GM18951 (cell line): ENCODE results near the gene PGAP6.
"Not testable (repeated sequence)": the region's sequence is repeated elsewhere in the genome, so short reads cannot be mapped to it uniquely, and the experiment has no call there.

Experiments used
- POLR2A ChIP-seq: IDR thresholded peaks from 4 replicates; pipeline ENCODE4 v1.6.1; 2011; ENCODE audit warnings: mild to moderate bottlenecking; ENCODE audit not compliant: insufficient read length, insufficient read depth; ENCODE audit errors: extremely low read depth
- in situ Hi-C: fragments of 300-500 bp; cut with MboI; formaldehyde crosslinking; loops from one replicate; pipeline ENCODE4 v1.12.0; 2022; ENCODE audit warnings: low sequenced_read_pairs, mixed read lengths, inconsistent platforms; ENCODE audit not compliant: unreplicated experiment

PGAP6 gene

DNA sequence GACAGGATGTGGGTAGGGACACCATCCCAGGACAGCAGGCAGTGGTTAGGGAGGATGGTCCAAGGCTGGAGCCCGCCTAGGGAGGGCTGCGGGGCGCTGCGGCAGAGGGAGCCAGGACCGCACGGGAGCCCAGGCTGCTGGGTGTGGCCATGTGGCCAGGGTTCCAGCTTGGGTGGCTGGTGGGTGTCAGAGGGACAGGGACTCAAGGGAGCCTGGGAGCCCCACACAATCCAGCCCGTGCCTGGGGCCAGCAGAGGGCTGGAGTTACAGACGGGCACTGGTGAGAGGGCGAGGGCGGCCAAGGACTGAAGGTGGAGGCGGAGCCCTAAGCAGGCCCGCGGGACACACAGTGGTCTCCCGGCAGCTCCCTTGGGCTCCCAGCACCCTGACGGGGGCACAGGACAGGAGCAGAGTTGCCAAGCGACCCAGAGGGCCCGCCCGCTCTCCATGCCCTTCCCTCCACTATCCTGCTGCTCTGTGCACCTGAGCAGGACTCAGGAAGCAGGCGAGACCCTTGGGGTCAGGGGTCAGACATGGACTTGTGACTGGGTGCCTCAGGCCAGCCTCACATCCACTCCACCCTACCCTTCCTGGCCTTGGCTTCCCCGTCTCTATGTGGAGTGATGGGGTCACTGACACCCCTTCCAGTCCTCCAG, 18.5 kb downstream of the PGAP6 start:
- in situ Hi-C loops: no loop called here
- no peak for TF ChIP-seq POLR2A

DNA sequence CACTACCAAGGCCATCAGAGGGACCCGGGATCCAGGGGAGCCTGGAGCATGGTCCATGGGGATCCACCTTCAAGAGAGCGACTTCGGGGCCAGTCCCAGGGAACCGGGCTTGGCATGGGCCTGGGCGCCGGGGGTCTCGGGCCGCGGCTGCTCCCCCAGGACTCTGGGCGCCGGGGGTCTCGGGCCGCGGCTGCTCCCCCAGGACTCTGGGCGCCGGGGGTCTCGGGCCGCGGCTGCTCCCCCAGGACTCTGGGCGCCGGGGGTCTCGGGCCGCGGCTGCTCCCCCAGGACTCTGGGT, 19.1 kb downstream of the PGAP6 start:
- in situ Hi-C loops: not testable (repeated sequence)

DNA sequence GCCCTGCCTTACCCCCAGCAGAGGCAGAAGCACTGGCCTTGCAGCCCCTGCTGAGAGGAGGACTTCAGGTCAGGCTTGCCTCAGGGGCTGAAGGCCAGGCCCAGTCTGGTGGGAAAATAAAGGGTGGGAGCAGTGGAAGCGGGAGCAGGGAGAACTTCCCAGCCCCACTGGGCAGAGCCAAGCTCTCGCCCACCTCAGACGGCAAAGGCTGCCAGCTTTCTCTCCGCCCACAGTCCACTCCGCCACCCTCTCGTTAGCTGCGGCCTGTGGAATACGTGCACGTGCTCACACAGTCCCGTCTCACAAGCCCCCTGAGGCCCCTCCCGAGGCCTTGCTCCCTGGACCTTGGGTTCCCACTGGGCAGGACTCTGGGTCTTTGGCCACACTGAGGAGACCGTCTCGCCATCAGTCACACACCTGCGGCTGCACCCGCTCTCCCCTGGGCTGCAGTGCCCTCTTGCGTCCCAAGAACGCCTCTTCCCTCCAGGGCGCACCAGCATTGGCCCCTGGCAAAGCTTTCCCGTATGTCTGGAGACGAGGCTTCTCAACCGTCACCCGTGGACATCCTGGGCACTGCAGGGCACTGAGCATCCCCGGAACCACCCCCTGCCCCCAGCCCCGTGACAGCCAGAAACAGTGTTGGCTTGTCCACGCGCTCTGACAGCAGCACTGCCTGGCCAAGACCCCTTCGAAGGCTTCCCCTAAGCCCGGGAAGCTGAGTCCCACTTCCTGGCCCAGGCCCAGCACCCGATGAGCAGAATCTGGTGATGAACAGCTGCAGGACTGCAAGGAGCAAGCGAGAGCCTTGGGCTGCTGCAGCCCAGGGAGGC, 19.7 kb downstream of the PGAP6 start:
- no peak for TF ChIP-seq POLR2A
- in situ Hi-C loops: no loop called here

DNA sequence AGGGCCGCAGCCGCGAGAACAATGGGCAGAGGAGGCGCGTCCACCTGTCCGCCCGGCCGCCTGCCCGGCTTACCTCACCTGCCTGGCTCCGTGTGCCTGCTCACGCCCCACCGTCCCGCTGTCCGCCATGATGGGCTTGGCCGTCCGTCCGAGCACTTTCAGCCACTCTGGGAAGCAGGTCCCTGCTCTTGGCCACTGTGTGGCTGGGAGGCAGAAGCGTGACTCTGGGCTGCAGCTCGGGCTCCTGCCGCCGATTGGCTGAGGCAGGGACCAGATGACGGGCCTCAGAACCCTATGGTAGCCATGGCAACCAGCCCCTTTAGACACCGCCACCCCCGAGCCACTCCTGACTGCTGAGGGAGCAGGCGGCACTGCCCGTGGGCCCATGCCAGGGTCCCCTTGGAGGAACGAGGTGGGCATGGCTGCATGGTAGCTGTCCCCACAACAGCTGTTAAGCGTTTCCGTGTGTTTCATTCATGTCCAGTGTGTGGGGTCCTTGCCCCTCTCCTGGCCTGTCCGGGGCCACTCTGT, 20.4 kb downstream of the PGAP6 start:
- in situ Hi-C loops: no loop called here
- TF ChIP-seq POLR2A: no peak

DNA sequence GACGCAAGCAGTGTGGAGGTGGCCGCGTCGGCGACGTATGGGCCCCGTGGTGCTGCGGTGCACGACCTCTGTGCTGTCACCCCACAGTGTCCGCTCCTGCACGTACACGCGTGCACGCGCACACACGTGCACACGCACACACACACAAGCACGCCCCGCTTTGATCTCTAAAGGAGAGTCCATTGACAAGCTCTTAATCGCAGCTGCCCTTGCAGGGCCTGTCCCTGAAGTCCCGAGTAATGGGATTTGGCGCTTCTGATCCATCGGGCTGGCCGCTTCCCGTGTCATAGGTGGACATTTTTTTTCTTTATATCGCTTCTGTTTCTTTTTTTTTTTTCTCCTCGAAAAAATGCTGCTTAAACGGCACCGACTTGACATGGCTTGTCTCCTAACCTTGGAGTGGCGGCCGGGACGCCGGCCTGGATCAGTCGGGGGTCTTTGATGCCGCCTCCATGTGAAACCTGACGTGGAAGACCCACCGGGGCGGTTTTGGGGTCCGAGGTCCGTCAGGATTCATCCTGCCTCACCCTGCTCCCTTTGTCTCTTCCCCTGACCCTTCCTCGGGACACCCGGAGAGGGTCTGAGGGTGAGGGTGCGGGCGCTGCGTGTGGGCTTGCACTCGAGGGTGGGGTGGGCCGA, 21.0 kb downstream of the PGAP6 start:
- in situ Hi-C loops: no loop called here
- no peak for TF ChIP-seq POLR2A

DNA sequence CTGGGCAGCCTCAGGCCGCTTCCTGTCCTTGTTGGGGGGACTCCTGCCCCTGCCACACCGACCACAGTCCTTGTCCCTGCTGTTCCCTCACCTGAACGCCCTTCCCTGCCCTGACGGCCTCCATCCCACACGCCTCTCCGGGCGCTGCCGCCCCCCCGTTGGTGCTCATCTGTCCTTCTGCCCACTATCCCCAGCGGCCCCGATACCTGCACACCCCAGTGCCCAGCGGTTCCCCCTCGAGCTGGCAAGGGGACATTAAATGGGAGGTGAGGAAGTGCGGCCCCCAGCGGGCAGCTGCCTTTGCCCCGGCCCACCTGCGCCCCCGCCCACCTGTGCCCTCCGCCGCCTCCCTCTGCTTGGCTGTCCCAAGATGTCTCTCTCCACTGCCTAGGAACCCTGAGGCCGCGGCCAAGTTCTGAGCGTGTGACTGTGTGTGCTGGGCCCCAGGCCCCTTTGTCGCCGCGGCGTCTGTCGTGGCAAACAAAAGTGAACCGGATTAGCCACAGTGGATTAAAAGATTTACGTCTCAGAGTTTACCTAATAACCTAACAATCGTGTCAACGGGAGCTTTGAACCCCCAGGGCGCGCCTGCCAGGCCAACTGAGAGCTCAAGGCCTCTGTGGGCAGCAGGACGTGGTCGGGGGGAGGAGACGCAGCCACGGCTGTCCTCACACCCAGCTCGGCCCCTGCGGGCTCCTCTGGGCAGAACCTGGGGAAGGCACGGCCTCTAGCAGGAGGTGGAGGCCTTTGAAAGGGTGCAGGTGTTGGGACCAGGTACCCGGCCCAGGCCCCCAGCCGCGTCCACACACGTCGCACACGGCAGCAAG, 21.7 kb downstream of the PGAP6 start:
- TF ChIP-seq POLR2A: no peak
- in situ Hi-C loops: no loop called here

DNA sequence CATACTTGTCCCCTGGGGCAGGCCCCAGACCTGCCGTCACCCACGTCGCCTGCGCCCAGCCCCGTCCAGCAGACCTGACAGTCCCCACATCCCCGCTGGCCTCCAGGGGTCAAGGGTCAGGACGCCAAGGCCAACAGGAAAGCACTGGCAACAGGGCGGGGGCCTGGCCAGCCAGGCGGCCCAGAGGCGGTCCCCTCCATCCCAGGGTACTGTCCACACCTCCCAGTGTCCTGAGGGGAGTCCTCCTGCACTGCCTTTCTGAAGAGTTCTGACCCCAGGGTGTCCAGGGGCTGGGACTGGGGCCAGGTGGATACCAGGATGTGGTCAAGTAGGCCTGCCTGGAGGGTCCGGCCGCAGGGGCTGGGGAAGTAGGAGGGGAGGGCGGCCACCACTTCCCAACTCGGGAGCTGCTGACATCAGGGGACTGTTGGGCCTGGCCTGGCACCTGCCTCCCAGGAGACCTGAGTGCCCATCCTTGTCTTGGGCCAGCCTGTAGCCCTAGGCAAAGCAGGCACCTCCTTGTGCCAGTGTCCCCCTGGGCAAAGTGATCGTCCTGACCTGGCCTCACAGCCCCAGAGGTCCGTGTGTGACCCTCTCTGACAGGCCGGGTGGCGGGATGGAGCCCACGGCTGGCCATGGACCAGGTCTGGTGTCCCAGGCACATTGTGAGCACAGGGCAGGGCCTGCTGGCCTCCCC, 22.6 kb downstream of the PGAP6 start:
- in situ Hi-C loops: no loop called here
- no peak for TF ChIP-seq POLR2A

DNA sequence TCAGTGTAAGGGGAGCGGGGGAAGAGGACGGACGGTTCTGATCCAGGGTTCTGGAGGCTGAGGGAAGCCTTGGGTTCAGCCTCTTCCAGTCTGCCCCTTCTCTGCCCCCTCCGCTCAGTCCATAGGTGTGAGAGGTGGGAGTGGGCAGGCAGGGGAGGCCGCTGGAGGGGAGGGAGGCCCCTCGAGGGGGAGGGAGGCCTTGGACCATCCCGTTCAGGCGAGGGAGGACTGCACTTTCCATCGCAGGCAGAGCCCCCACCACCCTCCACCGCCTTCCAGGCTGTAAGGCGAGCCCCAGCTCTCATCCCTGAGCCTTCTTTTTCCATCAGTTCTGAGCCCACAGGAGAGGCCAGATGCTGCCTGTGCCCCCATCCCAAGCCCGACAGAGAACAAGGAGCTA, 25.0 kb downstream of the PGAP6 start:
- in situ Hi-C loops: no loop called here
- no peak for TF ChIP-seq POLR2A

DNA sequence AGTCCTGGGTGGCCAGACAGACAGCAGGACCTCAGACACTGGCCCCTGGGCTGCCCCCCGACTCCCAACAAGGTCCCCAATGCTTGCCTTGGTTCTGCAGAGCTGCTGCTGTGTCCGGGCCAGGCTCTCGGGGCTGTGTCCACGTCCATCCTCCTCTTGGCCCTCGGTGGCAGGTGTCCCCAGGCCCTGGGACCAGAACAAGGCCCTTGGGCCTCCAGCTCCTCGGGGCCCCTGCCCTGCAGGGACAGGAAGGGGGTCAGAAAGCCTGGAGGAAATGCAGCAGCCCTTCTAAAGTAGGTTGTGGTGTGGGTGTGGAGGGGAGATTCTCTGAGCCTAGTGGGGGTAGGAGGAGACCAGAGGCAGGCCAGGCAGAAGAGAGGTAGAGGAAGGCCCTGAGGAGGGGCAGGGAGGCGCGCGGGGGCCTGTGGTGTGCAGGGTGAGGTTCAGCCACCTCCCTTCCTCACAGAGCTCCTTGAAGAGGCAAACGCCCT, 26.8 kb downstream of the PGAP6 start:
- TF ChIP-seq POLR2A: no peak
- in situ Hi-C loops: no loop called here

DNA sequence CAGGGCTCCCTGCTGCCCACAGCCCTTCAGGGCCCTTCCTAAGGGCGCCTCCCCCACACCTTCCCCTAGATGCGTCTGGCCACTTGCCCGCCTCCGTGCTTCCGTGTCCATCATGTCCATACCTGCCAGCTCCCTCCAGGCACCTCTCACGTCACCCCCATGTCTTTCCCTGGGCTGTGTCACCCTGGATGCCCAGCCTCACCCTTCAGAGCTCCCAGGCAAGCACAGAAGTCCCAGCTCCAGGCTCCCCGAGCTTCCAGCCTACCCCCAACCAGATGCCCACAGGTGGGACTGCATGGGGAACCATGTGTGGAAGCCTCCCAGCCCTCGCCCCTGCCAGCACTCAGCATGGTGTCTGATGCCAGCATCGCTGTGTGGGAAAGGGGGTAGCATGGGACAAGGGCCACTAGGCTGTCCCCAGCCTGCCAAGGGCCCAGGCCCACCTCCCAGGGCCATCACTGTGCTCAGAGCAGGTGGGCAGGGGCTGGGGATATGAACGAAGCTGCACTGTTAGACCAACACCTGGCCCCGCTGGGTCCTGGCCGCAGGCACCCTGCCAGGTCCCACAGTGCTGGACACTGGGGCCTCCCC, 27.4 kb downstream of the PGAP6 start:
- TF ChIP-seq POLR2A: no peak
- in situ Hi-C loops: no loop called here

DNA sequence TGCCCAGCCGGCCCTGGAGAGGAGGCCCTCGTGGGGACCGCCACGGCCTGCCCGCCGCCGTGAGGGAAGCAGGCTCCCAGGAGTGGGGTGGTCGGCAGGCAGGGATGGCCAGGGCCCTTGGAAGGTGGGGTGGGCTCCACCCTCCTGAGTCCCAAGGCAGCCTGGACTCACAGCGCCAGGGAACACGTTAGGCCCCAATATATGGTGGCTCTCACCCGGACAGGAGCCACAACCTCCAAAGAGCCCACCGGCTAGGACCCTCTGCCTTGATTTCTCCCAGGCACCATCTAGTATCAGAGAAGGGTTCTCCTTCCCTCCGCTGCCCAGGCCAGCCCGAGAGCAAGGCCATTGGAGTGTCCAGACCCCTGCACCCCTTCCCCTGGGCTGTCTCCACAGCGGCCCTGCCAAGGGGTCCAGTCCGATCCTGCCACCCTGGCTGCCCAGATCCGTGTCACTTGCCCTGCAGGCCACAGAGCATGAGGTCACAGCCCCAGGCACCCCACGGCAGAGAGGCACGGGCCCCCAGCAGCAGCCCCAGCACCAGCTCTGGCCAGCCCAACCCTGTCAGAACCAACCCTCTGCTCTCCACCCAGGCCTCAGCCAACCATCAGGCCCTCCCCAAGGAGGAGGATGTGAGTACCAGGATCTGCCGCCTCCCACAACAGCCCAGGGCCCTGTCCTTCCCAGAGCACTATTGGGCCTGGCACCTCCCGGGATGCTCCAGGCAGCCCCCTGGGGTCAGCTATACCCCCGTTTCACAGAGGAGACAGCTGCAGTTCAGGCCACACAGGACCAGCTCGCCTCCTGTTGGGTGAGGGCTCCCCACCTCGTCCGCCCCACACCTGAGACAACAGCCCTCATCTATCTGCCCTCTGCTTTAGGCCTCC, 28.1 kb downstream of the PGAP6 start:
- no peak for TF ChIP-seq POLR2A
- in situ Hi-C loops: no loop called here
